ENCODE measurements around the gene DOCK10.

Gene DOCK10

GRCh38 chr2:224909885-224910573, 132.2 kb downstream of the DOCK10 start:
- peak; percentile 67 for DNase-seq

GRCh38 chr2:224908818-224909217, 133.4 kb downstream of the DOCK10 start:
- DNase-seq: peak; percentile 1

GRCh38 chr2:224904381-224904780, 137.9 kb downstream of the DOCK10 start:
- no peak for DNase-seq

GRCh38 chr2:224903621-224904020, 138.6 kb downstream of the DOCK10 start:
- no peak for DNase-seq

GRCh38 chr2:224901121-224901676, 141.1 kb downstream of the DOCK10 start:
- DNase-seq: peak; percentile 40

- DNase-seq: no peak
Measured at GRCh38 chr2:224895377-224895776, 146.9 kb downstream of the DOCK10 start.

GRCh38 chr2:224894356-224894755, 147.9 kb downstream of the DOCK10 start:
- no peak for DNase-seq

GRCh38 chr2:224893848-224894247, 148.4 kb downstream of the DOCK10 start:
- DNase-seq: no peak

- DNase-seq: no peak
Measured at GRCh38 chr2:224892574-224893204, 149.6 kb downstream of the DOCK10 start.

GRCh38 chr2:224890372-224890771, 151.9 kb downstream of the DOCK10 start:
- no peak for DNase-seq

- DNase-seq: no peak
Measured at GRCh38 chr2:224887141-224887540, 155.1 kb downstream of the DOCK10 start.

- DNase-seq: no peak
Measured at GRCh38 chr2:224885836-224886547, 156.3 kb downstream of the DOCK10 start.

GRCh38 chr2:224885291-224885690, 157.0 kb downstream of the DOCK10 start:
- DNase-seq: no peak

GRCh38 chr2:224884188-224884587, 158.1 kb downstream of the DOCK10 start:
- DNase-seq: no peak

GRCh38 chr2:224883700-224884099, 158.6 kb downstream of the DOCK10 start:
- no peak for DNase-seq

- DNase-seq: no peak
Measured at GRCh38 chr2:224883172-224883516, 159.1 kb downstream of the DOCK10 start.

- no peak for DNase-seq
Measured at GRCh38 chr2:224882291-224883171, 159.7 kb downstream of the DOCK10 start.

- no peak for DNase-seq
Measured at GRCh38 chr2:224881846-224882245, 160.4 kb downstream of the DOCK10 start.

- DNase-seq: no peak
Measured at GRCh38 chr2:224876522-224876921, 165.7 kb downstream of the DOCK10 start.

GRCh38 chr2:224875841-224876240, 166.4 kb downstream of the DOCK10 start:
- no peak for DNase-seq

GRCh38 chr2:224875153-224875552, 167.1 kb downstream of the DOCK10 start:
- DNase-seq: no peak

- DNase-seq: no peak
Measured at GRCh38 chr2:224871813-224872212, 170.5 kb downstream of the DOCK10 start.

GRCh38 chr2:224870341-224870740, 171.9 kb downstream of the DOCK10 start:
- no peak for DNase-seq

All from NCI-H146 (cell line).